PC-3 (cell line): Measurements from ENCODE around the gene KIAA1614.

Experiments
- EZH2 ChIP-seq: fragments of 300-600 bp; sonication (generic); IDR thresholded peaks from one replicate; pipeline ENCODE4 v1.6.1; 2017; ENCODE audit warnings: antibody characterized with exemption, mild to moderate bottlenecking, low read length; ENCODE audit not compliant: unreplicated experiment
- EZH2phosphoT487 ChIP-seq: fragments of 300-600 bp; sonication (generic); IDR thresholded peaks from 2 replicates; pipeline ENCODE4 v1.6.1; 2018; ENCODE audit warnings: mild to moderate bottlenecking, antibody characterized with exemption, low read length, borderline replicate concordance
- TF ChIP-seq, protein P1 (sequence below): fragments of 300-600 bp; sonication (generic); conservative IDR thresholded peaks from 2 replicates; pipeline ENCODE4 v1.5.1; 2017; ENCODE audit warnings: antibody characterized with exemption, low read depth, mild to moderate bottlenecking, low read length

DNA sequence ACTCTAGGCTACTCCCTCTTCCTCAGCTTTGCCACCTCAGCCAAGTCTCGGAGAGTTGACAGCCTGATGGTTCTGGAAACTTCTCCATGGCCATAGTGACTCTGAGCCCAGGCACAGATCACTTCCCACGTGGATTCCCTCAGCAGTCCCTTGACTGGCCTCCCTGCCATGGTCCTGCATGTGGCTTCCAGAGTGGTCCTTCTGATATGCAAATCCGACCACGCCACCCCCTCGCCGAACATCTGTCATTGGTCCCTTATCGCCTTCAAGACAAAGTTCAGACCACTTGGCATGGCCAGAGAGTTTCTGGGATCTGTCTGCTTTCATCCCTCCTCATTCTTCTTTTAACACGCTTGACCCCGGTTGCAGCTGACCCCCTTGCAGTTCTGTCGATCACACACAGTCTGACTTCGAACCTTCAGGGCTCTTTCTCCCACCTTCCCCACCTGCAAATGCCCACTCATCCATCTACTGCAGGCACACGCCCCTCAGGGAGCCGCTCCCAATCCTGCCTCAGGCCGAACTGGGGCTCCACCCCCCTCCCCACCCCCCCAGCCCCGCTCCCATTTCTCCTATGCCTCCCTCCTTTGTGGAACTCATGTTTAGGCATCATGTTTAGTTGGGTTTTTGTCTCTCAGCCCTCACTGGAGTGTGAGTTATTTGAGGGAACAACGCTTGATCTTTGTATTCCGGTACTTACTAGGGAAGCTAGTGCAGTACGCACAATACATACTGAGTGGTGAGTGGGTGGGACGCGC lies 29.0 kb downstream of the KIAA1614 start:
- TF ChIP-seq, protein P1, sequence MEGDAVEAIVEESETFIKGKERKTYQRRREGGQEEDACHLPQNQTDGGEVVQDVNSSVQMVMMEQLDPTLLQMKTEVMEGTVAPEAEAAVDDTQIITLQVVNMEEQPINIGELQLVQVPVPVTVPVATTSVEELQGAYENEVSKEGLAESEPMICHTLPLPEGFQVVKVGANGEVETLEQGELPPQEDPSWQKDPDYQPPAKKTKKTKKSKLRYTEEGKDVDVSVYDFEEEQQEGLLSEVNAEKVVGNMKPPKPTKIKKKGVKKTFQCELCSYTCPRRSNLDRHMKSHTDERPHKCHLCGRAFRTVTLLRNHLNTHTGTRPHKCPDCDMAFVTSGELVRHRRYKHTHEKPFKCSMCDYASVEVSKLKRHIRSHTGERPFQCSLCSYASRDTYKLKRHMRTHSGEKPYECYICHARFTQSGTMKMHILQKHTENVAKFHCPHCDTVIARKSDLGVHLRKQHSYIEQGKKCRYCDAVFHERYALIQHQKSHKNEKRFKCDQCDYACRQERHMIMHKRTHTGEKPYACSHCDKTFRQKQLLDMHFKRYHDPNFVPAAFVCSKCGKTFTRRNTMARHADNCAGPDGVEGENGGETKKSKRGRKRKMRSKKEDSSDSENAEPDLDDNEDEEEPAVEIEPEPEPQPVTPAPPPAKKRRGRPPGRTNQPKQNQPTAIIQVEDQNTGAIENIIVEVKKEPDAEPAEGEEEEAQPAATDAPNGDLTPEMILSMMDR: no peak
- no peak for TF ChIP-seq EZH2phosphoT487
- no peak for TF ChIP-seq EZH2
